Ammon's horn (tissue), 1 donor: ENCODE measurements around the gene PTS.

Source experiments
- DNase-seq: peaks from one replicate; pipeline ENCODE4 v3.0.0-alpha.2; 2016; ENCODE audit warnings: low spot score

Gene PTS

DNA sequence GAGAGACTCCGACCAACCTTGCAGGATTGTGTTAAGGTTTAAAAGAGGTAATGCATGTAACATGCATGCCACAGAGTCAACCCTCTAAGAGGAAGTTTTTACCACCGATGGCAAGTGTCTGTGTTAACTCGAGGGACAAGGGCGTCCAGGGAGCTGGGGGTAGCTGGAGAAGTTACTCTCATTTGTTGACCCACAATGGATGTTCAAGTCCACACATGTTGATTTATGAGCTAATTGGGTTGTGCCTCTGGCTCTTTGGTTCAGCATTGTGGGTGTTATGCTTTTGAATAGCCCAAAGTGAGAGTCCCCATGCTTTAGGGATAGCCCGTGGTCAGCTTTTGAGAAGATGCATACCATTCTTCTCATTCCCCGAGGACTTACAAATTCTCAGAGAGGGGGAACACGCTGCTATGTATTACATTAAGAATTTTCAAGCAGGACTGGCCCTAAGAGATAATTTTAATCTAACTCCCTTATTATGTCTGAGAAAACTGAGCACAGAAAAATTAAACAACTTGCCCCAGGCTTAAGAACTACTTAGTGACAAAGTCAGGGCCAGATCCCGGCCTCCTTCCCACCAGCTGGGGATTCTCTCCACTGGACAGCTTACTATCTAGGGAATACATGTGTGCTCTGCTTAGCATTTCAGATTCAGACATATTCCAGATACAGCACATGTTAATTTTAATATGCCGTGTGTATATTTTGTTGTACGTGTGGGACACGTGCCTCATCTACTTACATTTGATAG is 39.6 kb downstream of the PTS start:
- no peak for DNase-seq

DNA sequence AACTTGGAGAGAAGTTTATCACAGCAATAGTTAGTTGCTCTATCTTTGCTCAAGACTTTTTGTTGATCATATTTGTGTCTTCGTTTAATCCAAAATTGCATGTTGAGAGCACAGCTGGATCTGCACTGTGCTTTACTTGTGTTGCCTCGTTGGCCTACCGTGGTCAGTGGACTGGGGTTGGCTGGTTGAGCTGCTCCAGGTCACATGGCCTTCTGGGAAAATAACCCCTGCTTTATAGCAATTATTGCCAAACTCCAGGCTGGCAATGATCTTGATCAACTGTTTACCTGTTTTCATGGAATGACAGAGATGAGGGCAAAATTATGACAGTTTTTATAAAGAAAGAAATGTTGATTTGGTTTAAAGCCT is 40.2 kb downstream of the PTS start:
- DNase-seq, result no peak

DNA sequence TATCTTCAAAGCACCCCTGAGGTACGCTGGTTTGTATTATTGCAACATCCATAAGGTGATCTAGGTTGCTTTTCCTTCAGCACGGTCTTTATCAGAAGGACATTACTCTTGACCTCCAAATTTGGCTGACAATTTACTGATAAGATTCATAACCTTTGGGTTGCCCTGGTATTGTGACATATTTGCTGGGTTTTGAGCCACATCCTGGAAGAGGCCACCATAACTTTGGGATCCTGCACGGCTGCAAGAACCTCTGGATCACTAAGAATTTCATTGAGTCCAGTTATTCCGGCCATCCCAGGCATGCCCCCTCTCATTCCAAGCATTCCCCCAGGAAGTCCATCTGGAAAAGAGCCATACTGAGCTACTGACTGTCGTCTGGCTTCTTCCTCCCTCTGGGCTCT is 41.0 kb downstream of the PTS start:
- DNase-seq, result no peak

DNA sequence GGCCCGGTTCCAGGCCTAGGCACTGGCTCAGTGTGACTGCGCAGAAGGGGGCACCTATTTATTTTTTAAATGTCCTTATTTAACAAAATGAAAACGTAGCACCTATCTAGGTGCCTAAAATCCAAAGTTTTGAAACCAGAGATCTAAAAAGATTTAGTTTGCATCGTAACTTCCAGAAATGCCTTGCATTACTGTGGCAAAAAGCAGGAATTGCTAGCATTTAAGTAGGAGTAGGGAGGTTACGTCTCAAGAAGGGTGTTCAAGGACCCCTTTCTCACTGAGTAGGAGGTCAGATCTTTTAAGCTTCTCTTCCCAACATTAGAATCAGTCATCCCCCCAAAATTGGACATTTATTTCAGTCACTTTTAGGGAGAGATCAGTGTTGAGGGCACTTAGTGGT is 42.2 kb downstream of the PTS start:
- no peak for DNase-seq

DNA sequence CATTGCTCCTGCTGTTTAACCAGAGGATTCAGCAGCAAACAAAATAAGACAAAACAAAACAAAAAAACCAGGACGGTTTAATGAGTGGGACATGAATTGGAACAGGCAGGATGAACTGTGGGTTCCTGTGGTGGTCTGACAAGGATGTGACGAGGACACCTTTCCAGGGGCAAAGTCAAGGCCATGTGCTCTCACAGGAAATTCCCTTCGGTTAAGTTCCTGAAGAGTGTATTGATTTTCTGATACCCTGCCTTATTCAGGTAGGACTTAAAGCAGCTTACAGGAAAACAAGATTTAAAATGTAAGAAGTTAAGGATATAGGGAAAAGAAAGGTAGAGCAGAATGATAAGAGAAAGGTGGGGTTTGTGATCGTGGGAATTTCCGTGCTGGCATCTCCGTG is 42.9 kb downstream of the PTS start:
- DNase-seq, result no peak

DNA sequence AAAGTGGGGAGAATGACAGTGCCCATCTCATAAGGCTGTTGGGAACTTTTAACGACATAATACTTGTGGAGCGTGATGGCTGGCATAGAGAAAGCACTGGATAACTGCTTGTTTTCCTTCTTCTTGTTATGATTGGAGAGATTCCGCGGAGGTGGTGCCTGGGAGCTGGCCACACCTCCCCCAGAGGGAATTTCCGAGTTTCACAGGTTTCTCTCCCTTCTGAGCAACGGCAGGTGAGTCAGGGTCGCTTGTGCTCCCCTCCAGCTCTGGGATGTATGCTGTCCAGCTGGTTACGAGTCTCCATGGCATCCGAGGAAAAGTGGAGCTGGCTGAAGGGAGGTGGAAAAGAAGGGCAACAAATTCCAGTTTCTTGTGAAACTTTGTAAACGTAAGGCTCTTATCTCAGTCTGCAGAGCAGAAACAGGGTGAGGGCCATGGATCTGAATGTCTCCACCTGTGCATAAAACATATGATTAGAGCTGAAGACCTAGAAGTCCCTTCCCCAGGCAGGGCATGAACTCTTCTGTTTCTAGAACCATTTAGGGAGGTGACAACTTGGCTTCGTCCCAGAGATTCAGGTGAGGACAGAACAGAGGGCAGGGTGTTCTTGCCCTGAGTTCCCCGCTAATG is 44.4 kb downstream of the PTS start:
- DNase-seq, result no peak

DNA sequence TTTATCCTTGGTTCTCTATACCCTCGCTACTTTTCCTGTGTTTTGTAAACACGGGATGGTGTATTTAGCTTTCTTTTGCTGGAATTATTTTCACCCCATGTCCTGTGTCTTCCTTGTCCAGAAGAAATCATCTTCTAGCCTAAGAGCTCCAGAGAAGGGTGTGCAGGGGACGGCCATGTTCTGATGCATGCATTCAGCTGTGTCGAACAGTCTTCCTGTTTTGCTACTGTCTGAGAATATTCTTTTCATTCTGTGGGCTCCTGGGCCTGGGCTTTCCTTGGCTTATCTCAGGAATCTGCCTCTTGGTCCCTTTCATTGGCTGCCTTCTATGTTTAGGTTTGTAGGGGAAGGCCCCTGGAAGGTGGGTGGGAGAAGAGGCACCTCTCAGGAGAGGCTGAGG is 45.0 kb downstream of the PTS start:
- no peak for DNase-seq

DNA sequence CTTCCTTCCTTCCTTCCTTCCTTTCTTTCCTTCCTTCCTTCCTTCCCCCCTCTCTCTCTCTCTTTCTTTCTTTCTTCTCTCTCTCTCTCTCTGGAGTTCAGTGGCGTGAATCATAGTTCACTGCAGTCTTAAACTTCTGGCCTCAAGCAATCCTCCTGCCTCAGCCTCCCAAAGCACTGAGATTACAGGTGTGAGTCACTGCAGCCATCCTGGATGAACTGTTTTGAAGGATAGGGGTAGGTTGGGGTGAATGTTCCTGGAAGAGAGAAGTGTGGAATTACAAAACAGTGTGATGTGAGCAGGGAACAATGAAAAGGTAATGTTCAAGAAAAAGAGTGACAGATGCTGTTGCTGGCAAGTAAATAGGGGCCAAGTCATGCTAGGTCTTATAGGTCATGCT is 46.8 kb downstream of the PTS start:
- DNase-seq, result no peak

DNA sequence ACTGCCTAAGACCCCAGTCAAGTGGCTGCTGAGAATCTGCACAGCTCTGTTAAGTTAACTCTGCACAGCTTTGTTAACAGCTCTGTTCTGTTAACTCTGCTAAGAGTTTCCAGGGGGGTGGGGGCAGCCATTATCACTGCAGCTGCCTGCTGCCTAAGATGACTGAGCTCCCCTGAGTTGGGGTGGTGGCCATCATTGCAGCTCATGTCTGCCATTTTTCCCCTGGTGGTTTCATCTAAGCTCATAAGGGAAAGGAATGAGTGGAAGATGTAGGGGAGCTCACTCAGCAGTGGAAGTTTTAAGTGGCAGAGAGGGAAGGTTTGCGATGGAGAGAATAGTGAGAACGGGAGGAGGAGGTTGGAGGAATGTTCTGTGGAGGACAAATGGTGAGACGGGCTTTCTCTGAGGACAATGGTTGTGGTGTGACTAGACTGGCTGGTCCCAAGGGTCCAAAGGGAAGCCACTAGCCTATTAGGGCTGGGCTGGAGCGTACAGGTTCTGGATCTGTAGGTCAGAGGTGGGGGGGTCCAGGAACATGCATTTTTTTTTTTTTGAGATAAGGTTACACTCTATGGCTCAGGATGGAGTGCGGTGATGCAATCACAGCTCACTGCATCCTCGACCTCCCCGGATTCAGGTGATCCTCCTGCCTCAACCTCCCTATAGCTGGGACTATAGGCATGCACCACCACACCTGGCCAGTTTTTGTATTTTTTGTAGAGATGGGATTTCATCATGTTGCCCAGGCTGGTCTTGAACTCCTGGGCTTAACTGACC is 48.0 kb downstream of the PTS start:
- no peak for DNase-seq

DNA sequence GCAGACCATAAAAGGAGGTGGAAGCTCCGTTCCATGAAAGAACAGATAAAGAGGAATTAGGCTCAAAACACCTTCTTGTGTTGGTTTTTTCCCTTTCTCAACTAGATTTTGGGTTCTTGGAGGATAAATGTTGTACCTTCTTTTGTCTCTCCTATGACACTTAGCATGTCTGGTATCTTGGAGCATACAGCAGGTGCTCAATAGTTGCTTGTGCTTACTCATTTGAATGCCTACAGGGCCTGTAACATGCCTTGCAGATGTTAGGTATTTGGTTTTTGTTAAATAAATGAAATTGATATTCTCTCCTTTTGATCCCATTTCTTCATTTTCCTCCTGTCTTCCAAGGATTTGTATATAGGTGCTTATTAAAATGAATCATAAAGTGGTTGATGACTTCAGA is 50.8 kb downstream of the PTS start:
- no peak for DNase-seq

DNA sequence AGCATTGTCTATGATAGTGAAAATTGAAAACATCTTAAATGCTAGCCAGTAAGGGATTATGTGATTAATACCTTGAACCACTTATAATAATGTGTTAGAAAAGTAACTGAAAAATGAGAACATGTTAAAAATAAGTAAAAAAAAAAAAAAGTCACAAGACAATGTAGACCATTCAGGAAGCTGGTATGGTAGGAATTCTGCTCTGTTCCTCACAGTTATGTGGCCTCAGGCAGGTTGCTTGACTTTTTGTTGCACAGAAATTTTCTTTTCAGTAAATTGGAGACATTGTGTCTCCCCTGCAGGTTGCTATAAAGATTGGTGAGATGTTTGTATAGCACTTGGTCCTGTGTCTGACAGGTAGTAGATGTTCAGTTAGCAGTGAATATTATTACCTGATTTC is 51.7 kb downstream of the PTS start:
- DNase-seq, result no peak

DNA sequence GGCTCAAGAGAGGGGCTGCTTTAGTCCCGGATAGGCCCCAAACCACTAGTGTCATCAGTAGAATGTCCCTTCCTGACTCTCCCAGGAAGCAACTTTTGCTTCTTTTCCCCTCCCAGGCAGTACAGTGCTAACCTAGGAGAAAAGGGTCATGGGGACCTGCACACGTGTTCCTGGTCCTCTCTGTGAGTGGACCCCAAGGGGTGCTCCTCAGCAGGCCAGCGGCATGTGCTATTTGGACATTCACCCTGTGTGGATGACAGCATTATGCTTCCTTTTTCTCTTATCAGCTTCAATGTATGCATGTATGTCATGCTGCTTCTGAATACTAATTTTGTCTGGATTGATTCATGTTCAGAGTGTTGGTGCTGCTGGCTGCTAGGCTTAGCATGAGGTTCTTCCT is 52.6 kb downstream of the PTS start:
- no peak for DNase-seq

DNA sequence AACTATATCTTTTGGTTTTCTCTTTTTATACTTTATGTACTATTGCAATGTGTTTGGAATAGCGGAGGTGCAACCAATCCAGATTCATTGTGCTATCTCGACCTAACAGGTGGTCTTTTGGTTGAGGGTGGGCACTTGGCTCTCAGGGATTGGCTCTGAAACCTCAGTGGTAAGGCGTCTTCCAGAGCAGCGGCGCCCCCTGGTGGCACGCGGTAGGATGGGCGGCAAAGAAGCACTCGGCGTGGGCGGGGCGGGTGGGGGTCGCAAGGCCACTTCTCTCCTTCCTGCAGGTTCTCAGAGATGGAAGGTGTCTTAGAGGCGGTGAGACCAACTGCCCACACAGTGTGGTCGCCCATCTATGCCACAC is 53.7 kb downstream of the PTS start:
- peak; percentile 82 for DNase-seq

DNA sequence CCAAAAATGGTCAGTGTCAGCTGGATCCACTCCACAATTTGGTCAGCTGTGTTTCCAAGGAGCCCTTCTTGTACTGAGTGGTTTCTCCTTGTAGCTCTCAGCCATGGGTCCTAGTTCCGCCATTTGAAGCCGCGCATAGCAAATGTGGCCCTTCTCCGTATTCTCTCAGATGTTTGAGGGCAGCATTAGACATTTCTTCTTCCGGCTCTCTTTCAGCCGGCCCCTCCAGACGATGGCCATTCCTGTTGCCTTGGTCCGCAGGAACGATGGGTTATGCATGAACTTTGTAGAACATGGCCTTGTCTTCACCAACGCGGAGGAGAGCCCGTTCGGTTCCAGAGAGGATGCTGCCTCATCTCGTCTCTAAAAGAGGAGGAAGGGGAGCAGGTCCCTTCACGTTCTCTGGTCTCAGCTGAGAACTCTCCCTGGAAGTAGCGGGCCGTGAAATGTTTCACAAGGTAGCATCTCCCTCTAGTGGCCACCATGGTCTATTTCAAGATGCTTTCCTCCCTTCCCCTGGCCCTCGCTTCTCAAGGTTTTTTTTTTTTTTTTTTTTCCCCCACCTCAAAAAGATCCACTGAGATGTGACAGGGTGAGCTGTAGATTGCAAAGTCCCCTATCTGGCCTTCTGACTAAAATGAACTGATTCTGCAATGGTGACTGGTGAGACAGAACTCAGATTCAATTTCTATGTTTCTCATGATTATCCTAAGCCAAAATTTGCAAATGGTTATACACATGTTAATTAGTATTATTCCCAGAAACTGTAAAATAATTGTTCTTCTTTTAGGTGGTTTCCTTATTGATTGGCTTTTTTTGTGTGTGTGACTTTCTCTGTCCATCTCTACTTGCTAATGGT is 54.3 kb downstream of the PTS start:
- DNase-seq, result peak; percentile 91

DNA sequence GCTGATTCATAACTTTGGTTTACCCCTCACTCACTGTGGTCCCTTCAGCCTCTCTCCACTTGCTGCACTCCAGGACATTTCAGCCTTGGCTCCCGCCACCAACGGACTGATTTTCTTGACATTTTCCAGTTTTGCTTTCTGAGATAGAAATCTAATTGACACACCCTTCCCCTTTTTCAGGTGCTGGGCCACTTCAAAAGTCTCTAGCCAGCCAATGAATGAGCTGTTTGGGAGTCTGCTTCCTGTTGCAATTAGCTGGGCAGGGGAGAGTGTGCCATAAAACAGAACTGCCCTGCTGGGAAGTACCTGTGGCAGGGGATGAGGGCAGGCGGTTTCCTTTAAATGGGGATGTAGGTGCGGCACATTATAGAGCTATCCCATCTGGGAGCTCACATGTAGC is 55.5 kb downstream of the PTS start:
- no peak for DNase-seq
